PFSK-1 (cell line): Measurements from ENCODE around the gene RASGRP3.

Source experiments
- FOXP2 ChIP-seq: optimal IDR thresholded peaks from 2 replicates; pipeline ENCODE3; 2011; ENCODE audit warnings: borderline replicate concordance, control low read depth, inconsistent platforms; ENCODE audit not compliant: insufficient read depth; ENCODE audit errors: extremely low read length, extremely low read depth
- POLR2AphosphoS5 ChIP-seq: IDR thresholded peaks from 2 replicates; pipeline ENCODE4 v1.6.1; 2012; ENCODE audit warnings: low read depth, mild to moderate bottlenecking, control low read depth, low read length, moderate library complexity
- SIN3A ChIP-seq: IDR thresholded peaks from 2 replicates; pipeline ENCODE4 v1.6.1; 2012; ENCODE audit warnings: mild to moderate bottlenecking, low read length, moderate library complexity, borderline replicate concordance; ENCODE audit not compliant: insufficient read depth
- TAF1 ChIP-seq: IDR thresholded peaks from 2 replicates; pipeline ENCODE4 v1.6.1; 2012; ENCODE audit warnings: low read length, control low read depth, borderline replicate concordance; ENCODE audit not compliant: insufficient read depth
- TF ChIP-seq, protein P1 (sequence below), 2 experiments: IDR thresholded peaks; 2 replicates each; pipeline versions ENCODE4 v1.6.1 to v1.8.0; 2011 to 2012; ENCODE audit warnings: low read depth in 2 of 2, low read length in 2 of 2, control low read depth in 1 of 2, inconsistent platforms in 1 of 2, mild to moderate bottlenecking in 1 of 2, moderate library complexity in 1 of 2; ENCODE audit not compliant: insufficient read depth in 1 of 2

DNA sequence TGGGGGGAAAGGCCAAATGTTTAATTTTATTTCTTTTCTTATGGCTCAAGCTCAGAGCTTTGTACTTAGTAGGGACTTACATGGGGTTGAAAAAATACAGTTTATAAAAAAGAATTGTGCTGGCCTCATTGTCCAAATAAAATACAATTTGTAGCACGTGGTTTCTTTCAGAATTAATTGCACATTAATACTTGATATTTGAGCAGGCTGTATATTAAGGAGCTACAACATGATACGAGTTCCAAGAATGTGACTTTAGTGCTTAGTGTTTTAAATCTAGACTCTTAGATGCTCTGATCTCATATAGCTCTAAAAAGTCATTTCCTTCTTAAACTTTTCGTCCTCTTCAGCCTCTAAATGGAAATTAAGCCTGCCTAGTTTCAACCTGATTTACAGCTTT lies 46.4 kb upstream of the RASGRP3 start:
- no peak for TF ChIP-seq FOXP2
- TF ChIP-seq TAF1: no peak
- no peak for TF ChIP-seq POLR2AphosphoS5
- TF ChIP-seq, protein P1, sequence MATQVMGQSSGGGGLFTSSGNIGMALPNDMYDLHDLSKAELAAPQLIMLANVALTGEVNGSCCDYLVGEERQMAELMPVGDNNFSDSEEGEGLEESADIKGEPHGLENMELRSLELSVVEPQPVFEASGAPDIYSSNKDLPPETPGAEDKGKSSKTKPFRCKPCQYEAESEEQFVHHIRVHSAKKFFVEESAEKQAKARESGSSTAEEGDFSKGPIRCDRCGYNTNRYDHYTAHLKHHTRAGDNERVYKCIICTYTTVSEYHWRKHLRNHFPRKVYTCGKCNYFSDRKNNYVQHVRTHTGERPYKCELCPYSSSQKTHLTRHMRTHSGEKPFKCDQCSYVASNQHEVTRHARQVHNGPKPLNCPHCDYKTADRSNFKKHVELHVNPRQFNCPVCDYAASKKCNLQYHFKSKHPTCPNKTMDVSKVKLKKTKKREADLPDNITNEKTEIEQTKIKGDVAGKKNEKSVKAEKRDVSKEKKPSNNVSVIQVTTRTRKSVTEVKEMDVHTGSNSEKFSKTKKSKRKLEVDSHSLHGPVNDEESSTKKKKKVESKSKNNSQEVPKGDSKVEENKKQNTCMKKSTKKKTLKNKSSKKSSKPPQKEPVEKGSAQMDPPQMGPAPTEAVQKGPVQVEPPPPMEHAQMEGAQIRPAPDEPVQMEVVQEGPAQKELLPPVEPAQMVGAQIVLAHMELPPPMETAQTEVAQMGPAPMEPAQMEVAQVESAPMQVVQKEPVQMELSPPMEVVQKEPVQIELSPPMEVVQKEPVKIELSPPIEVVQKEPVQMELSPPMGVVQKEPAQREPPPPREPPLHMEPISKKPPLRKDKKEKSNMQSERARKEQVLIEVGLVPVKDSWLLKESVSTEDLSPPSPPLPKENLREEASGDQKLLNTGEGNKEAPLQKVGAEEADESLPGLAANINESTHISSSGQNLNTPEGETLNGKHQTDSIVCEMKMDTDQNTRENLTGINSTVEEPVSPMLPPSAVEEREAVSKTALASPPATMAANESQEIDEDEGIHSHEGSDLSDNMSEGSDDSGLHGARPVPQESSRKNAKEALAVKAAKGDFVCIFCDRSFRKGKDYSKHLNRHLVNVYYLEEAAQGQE (IDR thresholded peaks at IDR 0.05; ENCODE audit: insufficient read depth in 1 of 2, low read depth in 2 of 2, low read length in 2 of 2): no peak
- no peak for TF ChIP-seq SIN3A
